Measurements from ENCODE around the gene GREB1L. TPM values are rescaled to one million over a fixed set of nuclear protein-coding genes. Genes with fewer than 3 reads are reported as not detected.

Gene GREB1L
- total and polyA plus RNA-seq, 2 donors (not counting 1 experiment from before 2014, with no cell fraction given): not detected

DNA sequence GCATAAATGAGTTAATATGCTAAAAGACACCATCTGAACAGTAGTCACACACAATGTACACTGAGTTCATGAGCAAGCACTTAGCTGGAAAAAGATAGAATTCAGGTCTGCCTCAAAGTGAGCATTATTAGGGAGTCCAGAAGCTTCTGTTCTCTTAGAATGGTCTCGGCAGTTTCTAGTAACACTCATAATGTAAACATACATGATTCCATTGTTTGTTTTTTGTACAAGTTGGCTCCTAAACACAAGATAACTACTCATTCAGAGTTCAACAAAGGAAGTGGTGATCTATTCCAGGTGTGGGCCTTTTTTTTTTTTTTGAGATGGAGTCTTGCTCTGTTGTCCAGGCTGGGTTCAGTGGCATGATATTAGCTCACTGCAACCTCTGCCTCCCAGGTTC lies 292.3 kb downstream of the GREB1L start:
- intact Hi-C loops (cut with micrococcal nuclease): no loop called here
- no CpG with 5 or more reads among the region's 1 CpG for WGBS (ENCODE audit: insufficient coverage)

GRCh38 chr18:21538230-21538629 lies 296.2 kb downstream of the GREB1L start:
- H3K4me3 ChIP-seq (ENCODE audit: control extremely low read depth in 1 of 5, extremely low read depth in 1 of 5, insufficient read depth in 1 of 5, low read depth in 2 of 5, low read length in 4 of 5): no peak overlapping the region
- no peaks in the 10 kb centered on the region for H3K9me3 Mint-ChIP-seq (ENCODE audit: insufficient read depth)
- no peak overlapping the region for H3K27ac Mint-ChIP-seq
- CTCF ChIA-PET: no interaction called here
- H3K9ac ChIP-seq (ENCODE audit: low read length): no peak overlapping the region
- no peak overlapping the region for H3K27ac ChIP-seq (ENCODE audit: low read length in 2 of 2)
- H3K4me3 Mint-ChIP-seq: no peak overlapping the region
- H3K79me2 ChIP-seq (ENCODE audit: control insufficient read depth, insufficient read depth, low read length): no peaks in the 10 kb centered on the region
- POLR2A ChIA-PET: no interaction called here
- intact Hi-C loops (cut with micrococcal nuclease): no loop called here
- no peaks in the 10 kb centered on the region for H3K27me3 Mint-ChIP-seq
- H4K20me1 ChIP-seq (ENCODE audit: control insufficient read depth, insufficient read depth, low read length, poor library complexity, severe bottlenecking): no peaks in the 10 kb centered on the region
- WGBS (ENCODE audit: insufficient coverage): no CpG with 5 or more reads among the region's 3 CpGs
- DNase-seq (no peak), ATAC-seq (ENCODE audit: low read depth) (no peak)
- H3K36me3 ChIP-seq (replicated peaks in 1 of 2; ENCODE audit: control extremely low read depth in 1 of 2, control insufficient read depth in 1 of 2, extremely low read depth in 1 of 2, insufficient read depth in 2 of 2, low read length in 1 of 2): peaks cover 15 to 52% of the 10 kb centered on the region in 2 experiments
- no peak overlapping the region for H2AFZ ChIP-seq (ENCODE audit: insufficient read depth, low read depth, low read length, poor library complexity, severe bottlenecking)
- H3K27me3 ChIP-seq (replicated peaks in 1 of 4; ENCODE audit: control extremely low read depth in 1 of 4, control insufficient read depth in 3 of 4, insufficient read depth in 4 of 4, low read length in 3 of 4): no peaks in the 10 kb centered on the region
- H3K9me3 ChIP-seq (ENCODE audit: control extremely low read depth in 1 of 3, control insufficient read depth in 2 of 3, insufficient read depth in 1 of 3, low read length in 2 of 3): no peaks in the 10 kb centered on the region
- H3K4me2 ChIP-seq (replicated peaks; ENCODE audit: low read depth, low read length, poor library complexity, severe bottlenecking): no peak overlapping the region
- TF ChIP-seq, protein P1, sequence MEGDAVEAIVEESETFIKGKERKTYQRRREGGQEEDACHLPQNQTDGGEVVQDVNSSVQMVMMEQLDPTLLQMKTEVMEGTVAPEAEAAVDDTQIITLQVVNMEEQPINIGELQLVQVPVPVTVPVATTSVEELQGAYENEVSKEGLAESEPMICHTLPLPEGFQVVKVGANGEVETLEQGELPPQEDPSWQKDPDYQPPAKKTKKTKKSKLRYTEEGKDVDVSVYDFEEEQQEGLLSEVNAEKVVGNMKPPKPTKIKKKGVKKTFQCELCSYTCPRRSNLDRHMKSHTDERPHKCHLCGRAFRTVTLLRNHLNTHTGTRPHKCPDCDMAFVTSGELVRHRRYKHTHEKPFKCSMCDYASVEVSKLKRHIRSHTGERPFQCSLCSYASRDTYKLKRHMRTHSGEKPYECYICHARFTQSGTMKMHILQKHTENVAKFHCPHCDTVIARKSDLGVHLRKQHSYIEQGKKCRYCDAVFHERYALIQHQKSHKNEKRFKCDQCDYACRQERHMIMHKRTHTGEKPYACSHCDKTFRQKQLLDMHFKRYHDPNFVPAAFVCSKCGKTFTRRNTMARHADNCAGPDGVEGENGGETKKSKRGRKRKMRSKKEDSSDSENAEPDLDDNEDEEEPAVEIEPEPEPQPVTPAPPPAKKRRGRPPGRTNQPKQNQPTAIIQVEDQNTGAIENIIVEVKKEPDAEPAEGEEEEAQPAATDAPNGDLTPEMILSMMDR (IDR thresholded peaks at IDR 0.05): no peak
- no peak for TF ChIP-seq EZH2 (IDR thresholded peaks at IDR 0.05; ENCODE audit: borderline replicate concordance, insufficient read depth, low read depth, low read length, poor library complexity, severe bottlenecking)
- H3K4me1 Mint-ChIP-seq: no peaks in the 10 kb centered on the region
- no peaks in the 10 kb centered on the region for H3K4me1 ChIP-seq (ENCODE audit: control insufficient read depth in 2 of 2, insufficient read depth in 2 of 2, low read length in 2 of 2)

More for the DNA sequence above, 292.3 kb downstream of the GREB1L start:
- ATAC-seq (ENCODE audit: low read depth) (no peak), DNase-seq (no peak)
- H3K4me1 Mint-ChIP-seq: no peaks in the 10 kb centered on the region
- peaks cover 21 to 75% of the 10 kb centered on the region in 2 experiments for H3K36me3 ChIP-seq (replicated peaks in 1 of 2; ENCODE audit: control extremely low read depth in 1 of 2, control insufficient read depth in 1 of 2, extremely low read depth in 1 of 2, insufficient read depth in 2 of 2, low read length in 1 of 2)
- H3K9me3 Mint-ChIP-seq (ENCODE audit: insufficient read depth): no peaks in the 10 kb centered on the region
- no peaks in the 10 kb centered on the region for H3K27me3 ChIP-seq (replicated peaks in 1 of 4; ENCODE audit: control extremely low read depth in 1 of 4, control insufficient read depth in 3 of 4, insufficient read depth in 4 of 4, low read length in 3 of 4)
- no peak overlapping the region for H3K4me3 ChIP-seq (ENCODE audit: control extremely low read depth in 1 of 5, extremely low read depth in 1 of 5, insufficient read depth in 1 of 5, low read depth in 2 of 5, low read length in 4 of 5)
- H3K4me1 ChIP-seq (ENCODE audit: control insufficient read depth in 2 of 2, insufficient read depth in 2 of 2, low read length in 2 of 2): no peaks in the 10 kb centered on the region
- POLR2A ChIA-PET: no interaction called here
- no peak for TF ChIP-seq EZH2 (IDR thresholded peaks at IDR 0.05; ENCODE audit: borderline replicate concordance, insufficient read depth, low read depth, low read length, poor library complexity, severe bottlenecking)
- TF ChIP-seq, protein P1 (IDR thresholded peaks at IDR 0.05): no peak
- no peak overlapping the region for H3K9ac ChIP-seq (ENCODE audit: low read length)
- CTCF ChIA-PET: no interaction called here
- no peak overlapping the region for H3K27ac Mint-ChIP-seq
- H3K4me3 Mint-ChIP-seq: no peak overlapping the region
- H3K27me3 Mint-ChIP-seq: no peaks in the 10 kb centered on the region
- no peaks in the 10 kb centered on the region for H4K20me1 ChIP-seq (ENCODE audit: control insufficient read depth, insufficient read depth, low read length, poor library complexity, severe bottlenecking)
- H3K27ac ChIP-seq (ENCODE audit: low read length in 2 of 2): no peak overlapping the region
- no peaks in the 10 kb centered on the region for H3K79me2 ChIP-seq (ENCODE audit: control insufficient read depth, insufficient read depth, low read length)
- no peaks in the 10 kb centered on the region for H3K9me3 ChIP-seq (ENCODE audit: control extremely low read depth in 1 of 3, control insufficient read depth in 2 of 3, insufficient read depth in 1 of 3, low read length in 2 of 3)
- H3K4me2 ChIP-seq (replicated peaks; ENCODE audit: low read depth, low read length, poor library complexity, severe bottlenecking): no peak overlapping the region
- H2AFZ ChIP-seq (ENCODE audit: insufficient read depth, low read depth, low read length, poor library complexity, severe bottlenecking): no peak overlapping the region

Measured in B cell (primary cell).